ENCODE results near the gene ANXA9.

The ANXA9 gene

GRCh38 chr1:151009674-151010345, 27.7 kb downstream of the ANXA9 start:
- Histone ChIP-seq H3K4me3 (ENCODE audit: low read depth, low read length) (no peak overlapping the region), H3K36me3 (no peaks in the 10 kb centered on the region), H3K27me3 (no peaks in the 10 kb centered on the region), H3K4me1 (no peaks in the 10 kb centered on the region; the same call in 1 of the 2 replicates), H3K9me3 (no peaks in the 10 kb centered on the region)
- no peak for TF ChIP-seq CTCF (IDR thresholded peaks at IDR 0.05; ENCODE audit: low read depth, low read length)
- no peak for DNase-seq

DNA sequence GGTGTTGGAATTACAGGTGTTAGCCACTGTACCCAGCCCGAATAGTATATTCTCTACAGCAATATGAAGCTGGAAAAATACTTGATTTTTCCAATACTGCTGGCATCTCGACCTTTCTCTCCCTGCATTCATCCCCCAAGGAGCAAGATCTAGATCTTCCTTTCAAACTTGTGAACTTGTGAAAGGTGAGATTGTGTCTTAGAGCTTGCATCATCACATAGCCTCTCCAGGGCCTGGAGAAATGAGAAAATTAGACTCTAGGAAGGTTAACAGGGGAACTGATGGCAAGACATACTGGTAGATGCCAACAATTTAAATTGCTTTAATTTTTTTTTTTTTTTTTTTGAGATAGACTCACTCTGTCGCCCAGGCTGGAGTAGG, 28.2 kb downstream of the ANXA9 start:
- H3K36me3 ChIP-seq, result no peaks in the 10 kb centered on the region

DNA sequence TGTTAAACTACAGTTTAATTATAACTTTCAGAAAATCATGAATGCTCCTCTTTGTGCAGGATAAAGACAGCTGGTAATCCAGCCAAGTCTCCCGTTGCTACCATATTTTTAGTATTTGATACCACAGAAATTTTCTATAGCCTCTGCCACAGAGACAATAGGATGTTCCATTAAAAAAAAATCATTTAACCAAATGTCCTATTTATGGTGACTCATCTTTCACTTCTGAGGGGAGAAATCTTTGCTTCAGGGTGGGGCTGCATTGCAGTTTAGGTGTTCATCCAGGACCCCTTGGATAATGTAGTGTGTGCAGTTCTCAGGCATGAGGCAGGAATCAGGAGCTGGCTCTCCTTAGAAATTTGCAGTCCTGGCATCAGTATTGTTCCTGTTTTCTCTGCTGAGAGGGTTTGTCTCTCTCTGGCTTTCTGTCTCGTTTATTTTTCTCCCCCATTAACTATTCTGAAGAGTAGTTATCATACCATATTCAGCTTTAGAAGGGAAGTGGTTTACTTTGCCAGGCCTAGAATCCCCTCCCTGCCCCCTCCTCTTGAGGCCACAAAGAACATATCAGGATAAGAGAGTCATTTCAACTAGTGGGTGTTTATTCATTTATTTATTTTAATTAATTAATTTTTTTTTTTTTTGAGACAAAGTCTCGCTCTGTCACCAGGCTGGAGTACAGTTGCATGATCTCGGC, 29.2 kb downstream of the ANXA9 start:
- DNase-seq, result no peak
- no peaks in the 10 kb centered on the region for H3K27me3 ChIP-seq
- H3K4me3 ChIP-seq (ENCODE audit: low read depth, low read length), result no peak overlapping the region
- H3K36me3 ChIP-seq, result no peaks in the 10 kb centered on the region
- H3K4me1 ChIP-seq, result no peaks in the 10 kb centered on the region; the same call in 1 of the 2 replicates
- no peak for TF ChIP-seq CTCF (IDR thresholded peaks at IDR 0.05; ENCODE audit: low read depth, low read length)
- no peaks in the 10 kb centered on the region for H3K9me3 ChIP-seq

More for the DNA sequence above, 28.2 kb downstream of the ANXA9 start:
- no peaks in the 10 kb centered on the region; the same call in 1 of the 2 replicates for H3K4me1 ChIP-seq
- TF ChIP-seq CTCF (IDR thresholded peaks at IDR 0.05; ENCODE audit: low read depth, low read length), result no peak
- H3K27me3 ChIP-seq, result no peaks in the 10 kb centered on the region
- DNase-seq, result no peak
- no peak overlapping the region for H3K4me3 ChIP-seq (ENCODE audit: low read depth, low read length)
- no peaks in the 10 kb centered on the region for H3K9me3 ChIP-seq

DNA sequence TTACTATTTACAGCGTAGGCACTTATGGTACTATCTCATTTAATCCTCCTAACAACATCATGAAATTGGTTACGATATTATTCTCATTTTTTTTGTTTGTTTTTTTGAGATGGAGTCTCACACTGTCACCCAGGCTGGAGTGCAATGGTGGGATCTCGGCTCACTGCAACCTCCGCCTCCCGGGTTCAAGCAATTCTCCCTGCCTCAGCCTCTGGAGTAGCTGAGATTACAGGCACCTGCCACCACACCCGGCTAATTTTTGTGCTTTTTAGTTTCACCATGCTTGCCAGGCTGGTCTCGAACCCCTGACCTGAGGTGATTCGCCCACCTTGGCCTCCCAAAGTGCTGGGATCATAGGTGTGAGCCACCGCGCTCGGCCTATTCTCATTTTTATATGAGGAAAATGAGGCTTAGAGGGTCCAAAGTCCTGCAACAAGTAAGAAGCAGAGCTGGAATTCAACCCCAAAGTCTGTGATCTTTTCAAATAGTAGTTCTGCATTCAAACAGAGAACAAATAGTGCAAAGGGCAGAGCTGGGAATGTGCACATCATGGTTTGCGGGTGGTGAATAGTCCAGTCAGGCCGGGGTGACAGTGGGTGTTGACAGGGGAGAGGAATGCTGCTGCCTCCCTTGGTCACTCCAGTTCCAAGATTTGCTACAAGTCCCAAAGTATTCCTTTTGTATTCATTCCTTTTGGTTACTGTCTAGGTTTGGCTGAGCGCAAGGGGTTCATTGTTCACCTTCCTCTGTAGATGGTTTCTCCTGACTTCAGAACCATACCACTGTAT, 30.8 kb downstream of the ANXA9 start:
- H3K9me3 ChIP-seq, result no peaks in the 10 kb centered on the region
- no peak overlapping the region for H3K4me3 ChIP-seq (ENCODE audit: low read depth, low read length)
- DNase-seq, result no peak
- H3K4me1 ChIP-seq, result no peaks in the 10 kb centered on the region; the same call in 1 of the 2 replicates
- no peaks in the 10 kb centered on the region for H3K27me3 ChIP-seq
- TF ChIP-seq CTCF (IDR thresholded peaks at IDR 0.05; ENCODE audit: low read depth, low read length), result no peak
- no peaks in the 10 kb centered on the region for H3K36me3 ChIP-seq

DNA sequence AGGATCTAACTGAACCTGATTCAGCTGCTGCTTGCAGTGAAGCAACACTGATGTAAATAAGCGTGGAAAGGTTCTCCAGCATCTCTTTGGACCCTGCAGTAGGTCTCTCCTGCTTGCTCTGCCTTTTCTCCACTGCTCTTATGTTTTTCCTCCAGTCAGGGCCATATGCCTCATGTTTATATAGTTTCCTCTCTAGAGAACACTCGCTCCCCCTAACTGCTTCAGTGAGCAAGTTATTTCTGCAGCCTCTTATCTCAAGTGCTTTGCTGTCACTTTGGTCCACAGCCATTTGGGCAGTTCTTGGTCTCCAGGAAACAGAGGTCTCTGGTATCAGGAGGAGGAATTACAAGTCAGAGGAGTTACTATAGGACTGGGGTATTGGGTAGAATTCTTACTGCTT, 31.4 kb downstream of the ANXA9 start:
- H3K4me3 ChIP-seq (ENCODE audit: low read depth, low read length), result no peak overlapping the region

More for the DNA sequence above, 31.4 kb downstream of the ANXA9 start:
- TF ChIP-seq CTCF (IDR thresholded peaks at IDR 0.05; ENCODE audit: low read depth, low read length), result no peak
- no peaks in the 10 kb centered on the region for H3K9me3 ChIP-seq
- DNase-seq, result no peak
- no peaks in the 10 kb centered on the region; the same call in 1 of the 2 replicates for H3K4me1 ChIP-seq
- H3K27me3 ChIP-seq, result no peaks in the 10 kb centered on the region
- H3K36me3 ChIP-seq, result no peaks in the 10 kb centered on the region
